ENCODE measurements around the gene RBM33. TPM values are rescaled to one million over a fixed set of nuclear protein-coding genes. Genes with fewer than 3 reads are reported as not detected.

Gene RBM33
- total and polyA plus RNA-seq, 2 of the 4 experiments (the other 2 are of a cell fraction) = 7.3 to 10.8 TPM

GRCh38 chr7:155683098-155683497, 38.6 kb downstream of the RBM33 start:
- Histone ChIP-seq H3K4me3 (ENCODE audit: insufficient read depth, low read depth, low read length) (no peak overlapping the region), H2BK20ac (ENCODE audit: low read depth, low read length) (no peak overlapping the region), H2BK120ac (ENCODE audit: low read depth, low read length) (no peak overlapping the region), H3K36me3 (ENCODE audit: control insufficient read depth, insufficient read depth, low read length) (peaks cover 25% of the 10 kb centered on the region), H3K56ac (ENCODE audit: extremely low read depth, insufficient read depth, low read length) (no peak overlapping the region), H4K5ac (ENCODE audit: low read depth, low read length) (no peak overlapping the region), H3K27ac (ENCODE audit: insufficient read depth, low read length) (no peak overlapping the region), H2AFZ (replicated peaks; ENCODE audit: low read length, poor library complexity) (no peak overlapping the region), H3K9me1 (ENCODE audit: insufficient read depth, low read length) (peaks cover 4% of the 10 kb centered on the region; the same call in 1 of the 2 replicates), H2BK5ac (ENCODE audit: low read depth, low read length, poor library complexity, severe bottlenecking) (no peak overlapping the region), H2BK15ac (ENCODE audit: low read depth, low read length) (no peak overlapping the region), H3K9ac (ENCODE audit: low read depth, low read length) (no peak overlapping the region), H4K8ac (ENCODE audit: low read depth in 2 of 2, low read length in 2 of 2) (no peak overlapping the region), H3K23ac (ENCODE audit: low read depth, low read length) (no peak overlapping the region), H3K4me1 (ENCODE audit: control insufficient read depth, insufficient read depth, low read length) (peaks cover 3% of the 10 kb centered on the region; the same call in 1 of the 2 replicates), H3K4me2 (ENCODE audit: low read depth, low read length) (no peak overlapping the region), H3K9me3 (ENCODE audit: control insufficient read depth, insufficient read depth, low read length) (no peaks in the 10 kb centered on the region), H4K91ac (ENCODE audit: insufficient read depth, low read depth, low read length) (no peak overlapping the region), H3K18ac (ENCODE audit: low read depth, low read length) (no peak overlapping the region), H3K79me1 (ENCODE audit: low read depth in 1 of 2, low read length in 2 of 2) (peaks cover 23 to 45% of the 10 kb centered on the region in 2 experiments), H2AK5ac (ENCODE audit: low read depth, low read length) (no peak overlapping the region), H3K14ac (replicated peaks; ENCODE audit: low read depth, low read length) (no peak overlapping the region), H4K20me1 (ENCODE audit: insufficient read depth, low read length) (peaks cover 21% of the 10 kb centered on the region), H3K27me3 (ENCODE audit: control insufficient read depth, insufficient read depth, low read length) (no peaks in the 10 kb centered on the region), H3K4ac (ENCODE audit: low read depth, low read length) (no peak overlapping the region), H2AK9ac (replicated peaks; ENCODE audit: low read depth, low read length, poor library complexity) (no peak overlapping the region)
- CTCF ChIA-PET = no interaction called here
- ATAC-seq (ENCODE audit: low read depth) (no peak), DNase-seq (no peak)
- TF ChIP-seq RCOR1 (IDR thresholded peaks at IDR 0.05; ENCODE audit: insufficient replicate concordance, low read length) (no peak), SMC3 (IDR thresholded peaks at IDR 0.05; ENCODE audit: low read depth, low read length) (no peak), FOS (IDR thresholded peaks at IDR 0.05; ENCODE audit: low read depth, low read length) (no peak), MAFK (IDR thresholded peaks at IDR 0.05; ENCODE audit: low read depth, low read length) (no peak), RFX5 (IDR thresholded peaks at IDR 0.05; ENCODE audit: low read depth, low read length) (no peak), USF2 (IDR thresholded peaks at IDR 0.05; ENCODE audit: low read depth, low read length) (no peak), MAZ (IDR thresholded peaks at IDR 0.05; ENCODE audit: borderline replicate concordance, low read depth, low read length) (no peak), MXI1 (IDR thresholded peaks at IDR 0.05; ENCODE audit: borderline replicate concordance, low read depth, low read length) (no peak), NFE2L2 (IDR thresholded peaks at IDR 0.05; ENCODE audit: low read depth, low read length) (no peak), RAD21 (IDR thresholded peaks at IDR 0.05; ENCODE audit: low read length) (no peak), CHD1 (IDR thresholded peaks at IDR 0.05; ENCODE audit: low read depth, low read length) (no peak), POLR2A (IDR thresholded peaks at IDR 0.05; ENCODE audit: low read depth, low read length) (no peak), ELK1 (IDR thresholded peaks at IDR 0.05; ENCODE audit: borderline replicate concordance, low read depth, low read length) (no peak), CEBPB (IDR thresholded peaks at IDR 0.05; ENCODE audit: low read depth, low read length) (no peak), CTCF (conservative IDR thresholded peaks at IDR 0.05; ENCODE audit: low read depth, low read length) (no peak)
- POLR2A ChIA-PET (ENCODE audit: unreplicated experiment) = no interaction called here
- BruUV-seq (replicated peaks) = no TSS peak
- dilution Hi-C loops (cut with HindIII; ENCODE audit: low sequenced_read_pairs, unreplicated experiment) = no loop called here
- no CpG with 5 or more reads among the region's 5 CpGs for WGBS, 2 experiments (ENCODE audit: extremely low coverage in 2 of 2, insufficient read length in 1 of 2)
- in situ Hi-C loops (cut with MboI; ENCODE audit: low sequenced_read_pairs) = no loop called here
- intact Hi-C loops (cut with micrococcal nuclease) = no loop called here
